ENCODE measurements around the gene YPEL1.

DNA sequence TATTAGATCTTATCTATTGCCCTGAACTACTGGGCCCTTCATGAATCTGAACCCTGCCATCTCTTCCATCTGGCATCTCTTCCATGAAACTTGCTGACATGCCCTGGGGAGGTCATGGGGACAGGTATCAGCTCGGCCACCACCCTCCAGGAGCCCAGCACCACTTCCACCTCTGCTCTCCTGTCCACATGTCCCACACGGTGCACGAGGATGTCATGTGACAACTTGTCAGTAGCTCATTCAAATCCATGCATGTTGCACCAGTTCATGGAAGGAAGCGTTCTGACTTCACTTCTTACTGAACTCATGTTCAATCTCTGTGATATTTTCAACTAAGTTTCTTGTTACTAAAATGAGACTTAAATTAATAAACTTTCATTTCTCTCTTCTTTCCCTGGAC lies 16.6 kb downstream of the YPEL1 start:
- TF ChIP-seq, protein P1, sequence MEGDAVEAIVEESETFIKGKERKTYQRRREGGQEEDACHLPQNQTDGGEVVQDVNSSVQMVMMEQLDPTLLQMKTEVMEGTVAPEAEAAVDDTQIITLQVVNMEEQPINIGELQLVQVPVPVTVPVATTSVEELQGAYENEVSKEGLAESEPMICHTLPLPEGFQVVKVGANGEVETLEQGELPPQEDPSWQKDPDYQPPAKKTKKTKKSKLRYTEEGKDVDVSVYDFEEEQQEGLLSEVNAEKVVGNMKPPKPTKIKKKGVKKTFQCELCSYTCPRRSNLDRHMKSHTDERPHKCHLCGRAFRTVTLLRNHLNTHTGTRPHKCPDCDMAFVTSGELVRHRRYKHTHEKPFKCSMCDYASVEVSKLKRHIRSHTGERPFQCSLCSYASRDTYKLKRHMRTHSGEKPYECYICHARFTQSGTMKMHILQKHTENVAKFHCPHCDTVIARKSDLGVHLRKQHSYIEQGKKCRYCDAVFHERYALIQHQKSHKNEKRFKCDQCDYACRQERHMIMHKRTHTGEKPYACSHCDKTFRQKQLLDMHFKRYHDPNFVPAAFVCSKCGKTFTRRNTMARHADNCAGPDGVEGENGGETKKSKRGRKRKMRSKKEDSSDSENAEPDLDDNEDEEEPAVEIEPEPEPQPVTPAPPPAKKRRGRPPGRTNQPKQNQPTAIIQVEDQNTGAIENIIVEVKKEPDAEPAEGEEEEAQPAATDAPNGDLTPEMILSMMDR (IDR thresholded peaks at IDR 0.05), result no peak
- TF ChIP-seq POLR2A (IDR thresholded peaks at IDR 0.05), result no peak

Data from uterus (tissue), 2 donors.